A204.1 (cell line): ENCODE results near the gene BTBD9.

Experiments
- FAIRE-seq: peaks from 2 replicates; lab custom pipeline; 2012; peaks lifted over from hg19 to GRCh38; lab: Jason Lieb, UNC

BTBD9 gene

GRCh38 chr6:38639498-38640215 lies at the start of gene BTBD9:
Gene BTBD9 (minus strand): TSS chr6:38639929.
- no peak for FAIRE-seq

- no peak for FAIRE-seq
These were observed 48.9 kb upstream of the BTBD9 start for GRCh38 chr6:38688579-38689087.

- FAIRE-seq: no peak
These were observed 47.8 kb upstream of the BTBD9 start for GRCh38 chr6:38687549-38687948.

- no peak for FAIRE-seq
These were observed 47.3 kb upstream of the BTBD9 start for GRCh38 chr6:38687043-38687353.

GRCh38 chr6:38686270-38687042 lies 46.7 kb upstream of the BTBD9 start:
- no peak for FAIRE-seq

- no peak for FAIRE-seq
These were observed 45.2 kb upstream of the BTBD9 start for GRCh38 chr6:38684904-38685303.

- no peak for FAIRE-seq
These were observed 44.5 kb upstream of the BTBD9 start for GRCh38 chr6:38684237-38684636.

- no peak for FAIRE-seq
These were observed 42.1 kb upstream of the BTBD9 start for GRCh38 chr6:38681850-38682249.

- no peak for FAIRE-seq
These were observed 39.9 kb upstream of the BTBD9 start for GRCh38 chr6:38679668-38680067.

- FAIRE-seq: no peak
These were observed 38.5 kb upstream of the BTBD9 start for GRCh38 chr6:38678178-38678760.

- no peak for FAIRE-seq
These were observed 37.3 kb upstream of the BTBD9 start for GRCh38 chr6:38676974-38677544.

GRCh38 chr6:38676236-38676973 lies 36.7 kb upstream of the BTBD9 start:
- FAIRE-seq: no peak

- FAIRE-seq: no peak
These were observed 33.9 kb upstream of the BTBD9 start for GRCh38 chr6:38673397-38674165.

- FAIRE-seq: peak; percentile 96
These were observed 32.2 kb upstream of the BTBD9 start for GRCh38 chr6:38671885-38672467.

- FAIRE-seq: no peak
These were observed 18.9 kb upstream of the BTBD9 start for GRCh38 chr6:38658418-38659167.

- no peak for FAIRE-seq
These were observed 17.2 kb upstream of the BTBD9 start for GRCh38 chr6:38656896-38657295.

GRCh38 chr6:38654263-38654662 lies 14.5 kb upstream of the BTBD9 start:
- no peak for FAIRE-seq

- FAIRE-seq: no peak
These were observed 11.5 kb upstream of the BTBD9 start for GRCh38 chr6:38651121-38651784.

GRCh38 chr6:38650207-38650752 lies 10.6 kb upstream of the BTBD9 start:
- FAIRE-seq: no peak

- FAIRE-seq: no peak
These were observed 10.0 kb upstream of the BTBD9 start for GRCh38 chr6:38649744-38650143.
